Measurements from ENCODE around the gene ZMYND8. TPM values are rescaled to one million over a fixed set of nuclear protein-coding genes. Genes with fewer than 3 reads are reported as not detected.

The ZMYND8 gene
- total and polyA plus RNA-seq, 2 of the 4 experiments (the other 2 are of a cell fraction) = 24.0 to 28.2 TPM

DNA sequence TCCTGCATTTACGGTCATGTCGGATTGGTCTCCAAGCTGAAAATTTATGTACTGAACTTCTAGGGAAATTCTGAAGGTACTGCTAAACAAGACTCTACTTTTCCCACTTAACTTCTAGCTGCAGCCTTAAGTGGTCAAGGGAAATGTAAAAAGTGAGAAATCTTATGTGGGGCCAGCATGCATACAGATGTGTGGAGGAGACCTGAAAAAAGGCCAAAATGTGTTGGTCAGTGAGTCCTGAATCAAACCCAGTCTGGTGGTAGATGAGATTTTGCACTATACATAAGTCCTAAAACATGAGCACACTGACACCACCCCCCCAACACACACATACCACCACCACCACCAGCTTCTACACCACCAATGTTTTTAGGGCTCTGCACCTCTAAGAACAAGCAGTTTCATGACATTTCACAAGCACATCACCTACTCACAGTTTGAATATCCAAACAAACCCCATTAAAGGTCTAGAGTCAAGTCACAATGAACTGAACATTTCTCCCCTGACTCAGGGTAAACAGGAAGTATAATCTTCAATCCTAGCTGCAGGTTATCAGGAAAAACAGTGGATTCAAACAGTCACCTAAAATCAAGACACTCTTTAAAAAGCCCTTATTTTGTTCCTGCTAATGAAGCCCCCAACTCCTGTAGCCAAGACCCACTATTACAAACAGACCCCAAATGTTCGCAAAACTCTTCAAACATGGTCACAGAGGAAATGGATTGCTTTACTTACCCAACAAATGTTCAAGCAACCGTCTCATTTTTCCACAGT lies 1.6 kb downstream of the ZMYND8 start:
- dilution Hi-C loops (cut with HindIII; ENCODE audit: low sequenced_read_pairs, unreplicated experiment) (no loop called here), intact Hi-C loops (cut with micrococcal nuclease) (no loop called here), in situ Hi-C loops (cut with MboI; ENCODE audit: low sequenced_read_pairs) (no loop called here)
- H3K56ac ChIP-seq (ENCODE audit: extremely low read depth, insufficient read depth, low read length) = peak overlapping the region; percentile 94
- no TSS peak for BruUV-seq (replicated peaks)
- H3K18ac ChIP-seq (ENCODE audit: low read depth, low read length) = peak overlapping the region; percentile 98
- H2AK9ac ChIP-seq (replicated peaks; ENCODE audit: low read depth, low read length, poor library complexity) = peak overlapping the region; percentile 89
- H3K27ac ChIP-seq (ENCODE audit: insufficient read depth, low read length) = peak overlapping the region; percentile 98
- H2BK20ac ChIP-seq (ENCODE audit: low read depth, low read length) = peak overlapping the region; percentile 91
- peak overlapping the region; percentile 71 for H3K9ac ChIP-seq (ENCODE audit: low read depth, low read length)
- H4K91ac ChIP-seq (ENCODE audit: insufficient read depth, low read depth, low read length) = peak overlapping the region; percentile 86
- H3K4me3 ChIP-seq (ENCODE audit: insufficient read depth, low read depth, low read length) = peak overlapping the region; percentile 6
- WGBS, 2 experiments (ENCODE audit: extremely low coverage in 2 of 2, insufficient read length in 1 of 2) = no CpG with 5 or more reads among the region's 4 CpGs
- H2BK120ac ChIP-seq (ENCODE audit: low read depth, low read length) = peak overlapping the region; percentile 99
- H3K4ac ChIP-seq (ENCODE audit: low read depth, low read length) = peak overlapping the region; percentile 100
- peak overlapping the region; percentile 100 for H3K14ac ChIP-seq (replicated peaks; ENCODE audit: low read depth, low read length)
- H3K27me3 ChIP-seq (ENCODE audit: control insufficient read depth, insufficient read depth, low read length) = no peaks in the 10 kb centered on the region
- peak overlapping the region; percentile 97 for H2BK5ac ChIP-seq (ENCODE audit: low read depth, low read length, poor library complexity, severe bottlenecking)
- H4K20me1 ChIP-seq (ENCODE audit: insufficient read depth, low read length) = no peaks in the 10 kb centered on the region
- H3K79me1 ChIP-seq (ENCODE audit: low read depth in 1 of 2, low read length in 2 of 2) = peaks cover 31 to 63% of the 10 kb centered on the region in 2 experiments; a peak in 3 of 4 replicates
- DNase-seq = peak; percentile 71
- peak overlapping the region; percentile 94 for H3K23ac ChIP-seq (ENCODE audit: low read depth, low read length)
- peak; percentile 60 for TF ChIP-seq CEBPB (IDR thresholded peaks at IDR 0.05; ENCODE audit: low read depth, low read length)
- TF ChIP-seq RAD21 (IDR thresholded peaks at IDR 0.05; ENCODE audit: low read length) = 0 out of 2 replicates have a peak, but pooled peaks have one; percentile 5
- no peak; the same call in 1 of the 2 replicates for TF ChIP-seq POLR2A (IDR thresholded peaks at IDR 0.05; ENCODE audit: low read depth, low read length)
- no peak for TF ChIP-seq USF2 (IDR thresholded peaks at IDR 0.05; ENCODE audit: low read depth, low read length)
- no peak for TF ChIP-seq SMC3 (IDR thresholded peaks at IDR 0.05; ENCODE audit: low read depth, low read length)
- no peak for TF ChIP-seq RFX5 (IDR thresholded peaks at IDR 0.05; ENCODE audit: low read depth, low read length)
- TF ChIP-seq BHLHE40 (IDR thresholded peaks at IDR 0.05; ENCODE audit: low read depth, low read length) = no peak
- no peaks in the 10 kb centered on the region for H3K9me3 ChIP-seq (ENCODE audit: control insufficient read depth, insufficient read depth, low read length)
- H4K5ac ChIP-seq (ENCODE audit: low read depth, low read length) = peak overlapping the region; percentile 98
- POLR2A ChIA-PET (ENCODE audit: unreplicated experiment) = interaction anchor here (0.6 to 2.4 kb wide), 5 partner anchors 8 to 80 kb away, joined by 3 to 9 read pairs (median 4); no protein-coding TSS in a partner anchor
- no peaks in the 10 kb centered on the region for H3K36me3 ChIP-seq (ENCODE audit: control insufficient read depth, insufficient read depth, low read length)
- no peak for ATAC-seq (ENCODE audit: low read depth)
- peak overlapping the region; percentile 88 for H2AK5ac ChIP-seq (ENCODE audit: low read depth, low read length)
- peak overlapping the region; percentile 97 to 99 for H4K8ac ChIP-seq (ENCODE audit: low read depth in 2 of 2, low read length in 2 of 2)
- H3K9me1 ChIP-seq (ENCODE audit: insufficient read depth, low read length) = peaks cover 16% of the 10 kb centered on the region
- H2AFZ ChIP-seq (replicated peaks; ENCODE audit: low read length, poor library complexity) = no peak overlapping the region
- peak overlapping the region; percentile 79 for H2BK15ac ChIP-seq (ENCODE audit: low read depth, low read length)
- peaks cover 74% of the 10 kb centered on the region for H3K4me1 ChIP-seq (ENCODE audit: control insufficient read depth, insufficient read depth, low read length)
- H3K4me2 ChIP-seq (ENCODE audit: low read depth, low read length) = peak overlapping the region; percentile 56
- CTCF ChIA-PET = interaction anchor here (0.6 to 1.2 kb wide), 5 partner anchors 27 to 608 kb away, joined by 3 to 6 read pairs (median 6); no protein-coding TSS in a partner anchor

Measured in IMR-90 (cell line).